GM12864 (cell line): Measurements from ENCODE around the gene CRMP1.

Source experiments
- DNase-seq: peaks from one replicate; pipeline ENCODE4 v3.0.0-alpha.2; 2011; ENCODE audit warnings: low read depth
- H3K4me3 ChIP-seq: 2 replicates; pipeline ENCODE4 v1.5.1; 2011; ENCODE audit warnings: mild to moderate bottlenecking, low read depth, low read length, control low read depth
- CTCF ChIP-seq: IDR thresholded peaks from 2 replicates; pipeline ENCODE4 v1.5.1; 2011; ENCODE audit warnings: low read depth, mild to moderate bottlenecking, moderate library complexity, low read length, control low read depth, inconsistent platforms; ENCODE audit errors: missing control alignments

Gene CRMP1

GRCh38 chr4:5788144-5788543 lies 104.7 kb downstream of the CRMP1 start:
- no peak for DNase-seq
- no peak for TF ChIP-seq CTCF
- H3K4me3 ChIP-seq: no peak overlapping the region

GRCh38 chr4:5787311-5787710 lies 105.6 kb downstream of the CRMP1 start:
- TF ChIP-seq CTCF: no peak
- no peak for DNase-seq
- H3K4me3 ChIP-seq: no peak overlapping the region

- H3K4me3 ChIP-seq: no peak overlapping the region
- DNase-seq: no peak
- TF ChIP-seq CTCF: no peak
Observed at GRCh38 chr4:5785806-5786680, 106.8 kb downstream of the CRMP1 start.

GRCh38 chr4:5784960-5785611 lies 107.8 kb downstream of the CRMP1 start:
- no peak for TF ChIP-seq CTCF
- H3K4me3 ChIP-seq: no peak overlapping the region
- DNase-seq: no peak

GRCh38 chr4:5784021-5784420 lies 108.9 kb downstream of the CRMP1 start:
- no peak for TF ChIP-seq CTCF
- H3K4me3 ChIP-seq: no peak overlapping the region
- DNase-seq: no peak

GRCh38 chr4:5783486-5783885 lies 109.4 kb downstream of the CRMP1 start:
- no peak overlapping the region for H3K4me3 ChIP-seq
- TF ChIP-seq CTCF: no peak
- no peak for DNase-seq
